HT1080 (cell line): ENCODE measurements around the gene SPA17. TPM values are rescaled to one million over a fixed set of nuclear protein-coding genes. Genes with fewer than 3 reads are reported as not detected.
A peak's percentile ranks its signal among the peaks of the same experiment; 100 is the strongest.

Experiments used
- DNase-seq: peaks from one replicate; pipeline ENCODE4 v3.0.0-alpha.2; 2015; ENCODE audit warnings: low read depth
- total RNA-seq: library from RNA; depleted of rRNA; stranded (reverse); fragments of >200 nt; shearing (Covaris generic); gene quantifications from 2 replicates; pipeline ENCODE4 v1.2.3, GENCODE V29; 2014

SPA17 gene
- total RNA-seq, 1 experiment from 2014 or later = 17.7 TPM

- DNase-seq = no peak
Observed at GRCh38 chr11:124661553-124661952, 12.2 kb upstream of the SPA17 start.

- no peak for DNase-seq
Observed at GRCh38 chr11:124662106-124662505, 11.6 kb upstream of the SPA17 start.

- no peak for DNase-seq
Observed at GRCh38 chr11:124663861-124664260, 9.8 kb upstream of the SPA17 start.

GRCh38 chr11:124667601-124668000 lies 6.1 kb upstream of the SPA17 start:
- no peak for DNase-seq

DNA sequence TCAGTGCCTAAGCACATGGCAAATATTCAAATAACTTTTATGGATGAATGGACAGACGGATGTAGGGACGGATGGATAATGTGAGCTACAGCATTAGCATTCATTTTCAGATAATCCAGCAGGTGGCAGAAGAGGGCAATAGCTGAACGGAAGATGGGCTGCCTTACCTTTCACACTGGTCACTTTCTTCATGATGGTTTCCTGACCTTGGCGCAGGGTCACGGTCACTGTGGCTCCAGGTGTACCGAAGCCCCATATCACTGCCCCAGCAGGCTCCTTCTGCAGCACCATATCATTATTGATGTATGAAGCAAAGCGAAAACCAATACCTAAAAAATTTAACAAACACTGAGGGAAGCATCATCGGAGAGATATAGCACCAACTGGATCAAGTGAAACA lies 4.5 kb upstream of the SPA17 start:
- DNase-seq = peak; percentile 48

GRCh38 chr11:124670732-124671131 lies 3.0 kb upstream of the SPA17 start:
- DNase-seq = peak; percentile 32

DNA sequence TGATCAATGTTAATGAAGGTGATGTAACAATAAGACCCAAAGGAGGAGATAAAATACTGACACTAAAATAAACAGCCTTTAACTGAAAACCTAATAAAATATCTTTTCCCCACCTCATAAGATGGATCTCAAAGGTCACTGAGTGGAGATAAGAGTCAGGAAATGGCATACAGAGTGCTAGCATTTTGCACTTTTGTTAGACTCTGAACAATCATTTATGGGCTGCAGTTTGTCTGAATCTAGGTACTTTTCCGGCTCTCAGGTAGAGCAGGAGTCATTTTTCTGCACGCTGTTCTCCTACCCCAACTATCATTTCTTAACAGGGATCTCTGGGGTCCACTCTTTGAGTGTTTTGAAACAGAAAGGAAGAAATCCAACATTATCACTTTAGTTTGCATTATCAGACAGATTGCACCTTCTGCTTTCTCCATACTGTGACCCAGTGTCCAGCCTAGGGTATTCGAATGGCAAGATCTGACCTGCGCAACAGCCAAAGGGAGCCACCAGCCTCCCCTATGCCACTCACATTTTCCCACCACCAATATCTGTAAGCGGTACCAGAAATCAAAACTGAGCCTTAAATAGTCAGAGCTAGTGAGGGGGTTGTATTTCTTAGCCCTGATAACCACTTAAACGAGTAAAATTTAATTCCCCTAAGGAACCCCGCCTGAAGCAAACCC lies 1.0 kb upstream of the SPA17 start:
- DNase-seq = no peak

GRCh38 chr11:124674168-124674517 lies 439 bp downstream of the SPA17 start:
- no peak for DNase-seq

- no peak for DNase-seq
Observed at GRCh38 chr11:124674571-124674970, 867 bp downstream of the SPA17 start.

GRCh38 chr11:124676386-124676785 lies 2.7 kb downstream of the SPA17 start:
- DNase-seq = peak; percentile 21

GRCh38 chr11:124678416-124678815 lies 4.7 kb downstream of the SPA17 start:
- no peak for DNase-seq

DNA sequence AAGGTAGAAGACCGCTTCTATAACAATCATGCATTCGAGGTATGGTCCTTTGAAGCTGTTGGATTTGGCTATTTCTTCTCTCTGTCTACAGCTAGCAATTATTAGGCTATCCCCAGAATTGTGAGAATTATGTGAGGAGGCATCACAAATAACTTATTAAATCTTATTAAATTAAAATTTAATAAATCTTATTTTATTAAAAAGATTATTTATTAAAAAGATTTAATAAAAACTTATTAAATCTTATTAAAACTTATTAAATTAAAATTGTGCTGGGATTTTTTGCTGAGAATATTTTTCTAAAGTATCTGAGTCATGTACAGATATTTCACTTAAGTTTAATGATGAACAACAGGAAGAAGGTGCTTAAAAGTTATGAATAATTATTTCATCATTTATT lies 7.7 kb downstream of the SPA17 start:
- DNase-seq = no peak

- DNase-seq = no peak
Observed at GRCh38 chr11:124682443-124682842, 8.7 kb downstream of the SPA17 start.

GRCh38 chr11:124693142-124693541 lies 19.4 kb downstream of the SPA17 start:
- no peak for DNase-seq

- DNase-seq = no peak
Observed at GRCh38 chr11:124699547-124699946, 25.8 kb downstream of the SPA17 start.

GRCh38 chr11:124700028-124700427 lies 26.3 kb downstream of the SPA17 start:
- DNase-seq = no peak

- DNase-seq = peak; percentile 27
Observed at GRCh38 chr11:124707829-124708228, 34.1 kb downstream of the SPA17 start.

DNA sequence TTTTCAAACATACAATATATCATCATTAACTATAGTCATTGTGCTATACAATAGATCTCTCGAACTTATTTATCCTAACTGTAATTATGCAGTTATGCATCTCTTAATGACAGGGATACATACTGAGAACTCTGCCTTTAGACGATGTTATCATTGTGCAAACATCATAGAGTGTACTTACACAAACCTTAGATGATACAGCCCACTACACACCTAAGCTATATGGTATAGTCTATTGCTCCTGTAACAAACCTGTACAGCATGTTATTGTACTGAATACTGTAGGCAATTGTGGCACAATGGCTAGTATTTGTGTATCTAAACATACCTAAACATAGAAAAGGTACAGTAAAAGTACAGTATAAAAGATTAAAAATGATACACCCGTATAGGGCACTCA lies 38.7 kb downstream of the SPA17 start:
- no peak for DNase-seq

DNA sequence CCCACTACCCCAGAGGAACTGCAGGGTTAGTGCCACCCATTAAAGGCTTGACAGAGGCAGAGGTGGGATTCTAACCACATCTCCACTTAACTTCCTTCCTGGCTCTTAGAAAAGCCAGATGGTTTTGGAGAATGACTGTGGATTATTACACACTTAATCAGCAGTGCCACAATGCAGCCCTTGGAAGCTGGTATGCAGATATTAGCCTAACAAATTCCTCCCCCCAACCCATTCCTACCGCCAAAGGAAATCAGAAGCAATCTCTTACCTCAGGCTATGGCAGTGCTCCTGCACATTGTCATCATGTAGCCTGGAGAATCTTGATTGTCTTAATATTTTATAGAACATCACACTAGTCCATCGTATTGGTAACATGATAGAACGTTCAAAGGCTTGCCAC lies 42.9 kb downstream of the SPA17 start:
- DNase-seq = peak; percentile 67

DNA sequence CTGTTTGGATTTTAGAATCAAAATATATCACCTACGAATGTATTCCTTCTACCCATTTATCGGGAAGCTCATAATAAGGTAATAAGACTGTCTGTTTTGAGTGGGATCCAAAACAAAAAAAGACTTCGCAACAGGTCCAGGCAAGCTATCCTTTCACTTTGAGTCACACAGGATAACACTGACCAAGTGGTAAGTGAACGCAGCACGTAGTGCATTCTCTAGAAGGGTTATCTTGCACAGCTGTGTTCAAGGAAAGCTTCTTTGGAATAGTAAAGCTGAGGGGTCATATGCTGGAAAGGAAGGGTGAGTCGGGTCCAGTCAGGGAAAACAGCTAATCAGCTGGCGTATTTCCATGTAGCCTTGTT lies 43.7 kb downstream of the SPA17 start:
- no peak for DNase-seq

GRCh38 chr11:124717786-124718651 lies 44.3 kb downstream of the SPA17 start:
- peak; percentile 54 for DNase-seq

DNA sequence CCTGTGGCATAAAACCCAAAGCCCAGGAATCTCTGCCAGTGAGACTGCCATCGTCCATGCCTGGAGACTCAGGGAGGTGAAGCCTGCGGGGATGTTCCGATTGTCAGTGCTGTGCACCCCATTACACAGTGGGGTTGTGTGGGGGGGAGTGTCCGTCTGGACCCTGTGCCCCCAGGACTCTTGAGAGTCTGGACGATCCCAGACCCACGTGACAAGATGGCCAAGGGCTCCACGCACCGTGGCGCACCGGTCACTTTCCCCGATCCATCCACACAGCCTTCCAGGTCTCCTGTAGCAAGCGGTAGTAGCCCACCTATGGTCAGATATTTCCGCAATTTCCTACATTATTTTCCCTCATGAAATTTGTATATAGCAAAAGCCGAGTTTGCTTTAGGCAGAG lies 45.1 kb downstream of the SPA17 start:
- DNase-seq = no peak

GRCh38 chr11:124719534-124719933 lies 45.8 kb downstream of the SPA17 start:
- no peak for DNase-seq
